Natural killer cell (primary cell): ENCODE measurements around the gene ZDHHC16. TPM values are rescaled to one million over a fixed set of nuclear protein-coding genes. Genes with fewer than 3 reads are reported as not detected.

Source experiments
- ATAC-seq, 3 donors: fragments of 150-1000 bp in 2 of 3; fragments of 200-7000 bp in 1 of 3; cut with Tn5 transposase; 1 replicate in 1 of 3; 2 replicates in 2 of 3; pipeline ENCODE4 v1.10.0; 2021; ENCODE audit warnings: mild to moderate bottlenecking in 2 of 3, moderate library complexity in 2 of 3
- DNase-seq, 2 donors: peaks; one replicate each; pipeline versions ENCODE4 v3.0.0 to v3.0.0-alpha.2; 2013 to 2021; ENCODE audit warnings: mixed read lengths in 1 of 2
- H3K27ac ChIP-seq: one replicate; pipeline ENCODE4 v1.5.1; 2013; ENCODE audit warnings: mild to moderate bottlenecking, low read length
- H3K27me3 ChIP-seq: one replicate; pipeline ENCODE4 v1.6.1; 2013; ENCODE audit warnings: low read length; ENCODE audit not compliant: control insufficient read depth, insufficient read depth
- H3K36me3 ChIP-seq: one replicate; pipeline ENCODE4 v1.6.1; 2013; ENCODE audit warnings: low read length; ENCODE audit not compliant: control insufficient read depth, insufficient read depth
- H3K4me1 ChIP-seq: one replicate; pipeline ENCODE4 v1.6.1; 2013; ENCODE audit warnings: low read length; ENCODE audit not compliant: control insufficient read depth, insufficient read depth
- H3K4me3 ChIP-seq: one replicate; pipeline ENCODE4 v1.5.1; 2013; ENCODE audit warnings: low read length
- H3K9me3 ChIP-seq: one replicate; pipeline ENCODE4 v1.6.1; 2013; ENCODE audit warnings: low read length; ENCODE audit not compliant: control insufficient read depth, insufficient read depth
- H3K27ac Mint-ChIP-seq, 2 donors: one replicate each; pipeline ENCODE4 v1.8.0; 2022; ENCODE audit warnings: mild to moderate bottlenecking in 2 of 2, mixed read lengths in 2 of 2, moderate library complexity in 1 of 2
- H3K27me3 Mint-ChIP-seq, 2 donors: one replicate each; pipeline ENCODE4 v1.8.0; 2022; ENCODE audit warnings: low read depth in 2 of 2, mixed read lengths in 2 of 2
- H3K36me3 Mint-ChIP-seq: one replicate; pipeline ENCODE4 v1.8.0; 2022; ENCODE audit warnings: mixed read lengths
- H3K4me1 Mint-ChIP-seq, 2 donors: one replicate each; pipeline ENCODE4 v1.8.0; 2022; ENCODE audit warnings: mixed read lengths in 2 of 2
- H3K4me3 Mint-ChIP-seq: one replicate; pipeline ENCODE4 v1.8.0; 2022; ENCODE audit warnings: mild to moderate bottlenecking, moderate library complexity, mixed read lengths
- H3K9me3 Mint-ChIP-seq, 2 donors: one replicate each; pipeline ENCODE4 v1.8.0; 2022; ENCODE audit warnings: mixed read lengths in 2 of 2
- CTCF ChIP-seq: fragments of 200-600 bp; IDR thresholded peaks from one replicate; pipeline ENCODE4 v1.8.0; 2022; ENCODE audit warnings: antibody characterized with exemption
- WGBS: methylation state at CpG from one replicate; pipeline ENCODE4 v1.1.7; 2013; ENCODE audit warnings: missing lambda C conversion rate; ENCODE audit not compliant: insufficient coverage; 5-methylcytosine and 5-hydroxymethylcytosine counted together
- intact Hi-C: fragments of 100-400 bp; cut with micrococcal nuclease; formaldehyde crosslinking; loops from one replicate; pipeline ENCODE4 v1.14.2; 2022
- total RNA-seq, 4 donors: library from RNA; stranded (reverse); fragments of 120-200 nt in 1 of 4; gene quantifications; one replicate each; pipeline versions ENCODE4 v1.2.3 to v1.2.4, GENCODE V29; 2013 to 2022

ZDHHC16 gene
- total RNA-seq, 3 donors from 2014 or later (not counting 1 experiment from before 2014, with no cell fraction given) = 11.3 to 18.7 (median 12.7) TPM

GRCh38 chr10:97407211-97407951 is 38.6 kb upstream of the ZDHHC16 start:
- ATAC-seq (peak; percentile 94 to 95 (median 95)), DNase-seq (peak; percentile 56 to 87)
- peak overlapping the region; percentile 58 for H3K4me3 Mint-ChIP-seq
- H3K27ac Mint-ChIP-seq = peak overlapping the region; percentile 62 to 82
- no peaks in the 10 kb centered on the region for H3K36me3 ChIP-seq
- peaks cover 23% of the 10 kb centered on the region for H3K4me1 ChIP-seq
- no peaks in the 10 kb centered on the region for H3K9me3 ChIP-seq
- H3K4me3 ChIP-seq = peak overlapping the region; percentile 3
- no peaks in the 10 kb centered on the region for H3K27me3 ChIP-seq
- no peaks in the 10 kb centered on the region for H3K27me3 Mint-ChIP-seq
- WGBS = 7% methylated on average over 10 of the region's 10 CpGs
- peak; percentile 86 for TF ChIP-seq CTCF
- peaks cover 14 to 20% of the 10 kb centered on the region in 2 donors for H3K4me1 Mint-ChIP-seq
- no peaks in the 10 kb centered on the region for H3K9me3 Mint-ChIP-seq
- intact Hi-C loops = loop anchor here (1.0 to 10.0 kb wide), 4 partner anchors 19 to 146 kb away; partner anchors contain the start of genes EXOSC1, FRAT2, PGAM1 and ZDHHC16
- peak overlapping the region; percentile 39 for H3K27ac ChIP-seq
- no peaks in the 10 kb centered on the region for H3K36me3 Mint-ChIP-seq

DNA sequence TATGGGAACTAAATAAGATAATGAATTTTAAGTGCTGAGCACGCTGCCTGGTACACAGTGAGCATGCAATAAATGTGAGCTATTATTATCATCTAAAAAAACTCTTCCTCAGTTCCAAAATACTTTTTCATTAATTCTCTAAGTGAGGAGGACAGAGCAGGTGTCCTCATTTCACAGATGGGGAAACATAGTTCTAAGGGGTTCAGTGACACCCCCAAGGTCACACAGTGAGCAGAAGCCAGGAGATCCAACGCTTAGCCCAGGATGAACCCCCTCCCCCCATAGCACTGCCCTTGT is 38.1 kb upstream of the ZDHHC16 start:
- no peak for TF ChIP-seq CTCF
- Histone ChIP-seq H3K36me3 (no peaks in the 10 kb centered on the region), H3K27ac (peak overlapping the region; percentile 39), H3K4me1 (peaks cover 26% of the 10 kb centered on the region), H3K4me3 (no peak overlapping the region), H3K9me3 (no peaks in the 10 kb centered on the region), H3K27me3 (no peaks in the 10 kb centered on the region)
- Mint-ChIP-seq H3K27me3 (no peaks in the 10 kb centered on the region), H3K36me3 (no peaks in the 10 kb centered on the region), H3K4me1 (peaks cover 18 to 23% of the 10 kb centered on the region in 2 donors), H3K9me3 (no peaks in the 10 kb centered on the region), H3K27ac (peak overlapping the region; percentile 62 to 82), H3K4me3 (peak overlapping the region; percentile 25)
- ATAC-seq = no peak
- no peak for DNase-seq
- intact Hi-C loops = loop anchor here (1.0 to 10.0 kb wide), 4 partner anchors 18 to 145 kb away; partner anchors contain the start of genes EXOSC1, FRAT2, PGAM1 and ZDHHC16
- 100% methylated on average over 1 of the region's 2 CpGs for WGBS

GRCh38 chr10:97408496-97408992 is 37.4 kb upstream of the ZDHHC16 start:
- no peak for ATAC-seq
- H3K4me1 Mint-ChIP-seq = peaks cover 21 to 28% of the 10 kb centered on the region in 2 donors
- WGBS = 69% methylated on average over 10 of the region's 10 CpGs

More at GRCh38 chr10:97408496-97408992, 37.4 kb upstream of the ZDHHC16 start:
- H3K4me3 ChIP-seq = no peak overlapping the region
- H3K4me1 ChIP-seq = peaks cover 32% of the 10 kb centered on the region
- H3K27ac Mint-ChIP-seq = peak overlapping the region; percentile 62 to 82
- no peak for DNase-seq
- no peaks in the 10 kb centered on the region for H3K9me3 Mint-ChIP-seq
- H3K27me3 Mint-ChIP-seq = no peaks in the 10 kb centered on the region
- no peak overlapping the region for H3K4me3 Mint-ChIP-seq
- no peak for TF ChIP-seq CTCF
- H3K27ac ChIP-seq = no peak overlapping the region
- no peaks in the 10 kb centered on the region for H3K27me3 ChIP-seq
- intact Hi-C loops = loop anchor here (10.0 kb wide), 1 partner anchor 74 kb away; the partner anchor contains the start of gene FRAT2
- no peaks in the 10 kb centered on the region for H3K36me3 ChIP-seq
- H3K9me3 ChIP-seq = no peaks in the 10 kb centered on the region
- H3K36me3 Mint-ChIP-seq = no peaks in the 10 kb centered on the region
